Stimulated activated CD8-positive, alpha-beta memory T cell treated with anti-CD3 and anti-CD28 coated beads, Interleukin-2, amount 100 ng/mL, for 48 hours (primary cell): ENCODE results near the gene SERPINE3.

Experiments
- DNase-seq, 2 donors: peaks; one replicate each; pipeline ENCODE4 v3.0.0-alpha.2; 2020; ENCODE audit warnings: low read depth in 2 of 2

The SERPINE3 gene

DNA sequence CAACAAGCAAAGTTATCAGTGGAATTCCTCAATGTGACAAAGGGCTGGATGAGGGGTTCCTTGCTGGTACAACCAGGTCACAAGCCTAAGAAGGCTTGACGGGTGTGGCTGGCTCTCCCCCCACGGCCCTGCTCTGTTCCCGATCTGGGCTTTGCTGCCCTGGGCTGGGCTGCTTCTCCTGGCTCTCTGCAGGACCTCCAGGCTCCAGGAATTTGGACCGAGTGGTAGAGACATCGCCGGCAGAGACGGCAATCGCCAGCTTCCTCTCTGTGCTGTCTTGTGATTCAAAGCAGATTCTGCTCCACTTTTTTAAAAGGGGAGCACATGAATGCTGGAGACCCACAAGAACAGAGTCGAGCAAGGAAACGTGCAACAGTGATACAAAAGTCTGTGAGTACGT is at the start of gene SERPINE3:
Gene SERPINE3, plus strand, starts transcription at position 338 of the 400 bp plus-strand sequence. CDS start 1,401 bp downstream, outside the sequence.
- DNase-seq = no peak

DNA sequence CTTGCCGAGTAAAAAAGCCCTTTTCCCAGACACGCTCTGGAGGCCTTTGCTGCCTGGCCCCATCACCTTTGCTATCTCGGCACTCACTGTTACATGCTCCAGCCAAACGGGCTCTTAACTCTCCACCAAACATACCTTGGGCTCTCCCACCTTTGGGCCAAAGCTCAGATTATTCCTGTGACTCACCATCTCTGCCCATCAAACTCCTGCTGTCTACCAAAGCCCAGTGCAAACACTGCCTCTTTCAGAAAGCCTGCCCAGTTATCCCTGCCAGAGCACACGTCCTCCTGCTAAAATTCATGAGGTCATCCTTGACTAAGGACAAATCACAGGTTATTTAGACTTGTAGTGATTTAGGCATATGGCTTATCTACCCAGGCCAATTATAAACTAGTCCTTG is 48.1 kb upstream of the SERPINE3 start:
- no peak for DNase-seq

DNA sequence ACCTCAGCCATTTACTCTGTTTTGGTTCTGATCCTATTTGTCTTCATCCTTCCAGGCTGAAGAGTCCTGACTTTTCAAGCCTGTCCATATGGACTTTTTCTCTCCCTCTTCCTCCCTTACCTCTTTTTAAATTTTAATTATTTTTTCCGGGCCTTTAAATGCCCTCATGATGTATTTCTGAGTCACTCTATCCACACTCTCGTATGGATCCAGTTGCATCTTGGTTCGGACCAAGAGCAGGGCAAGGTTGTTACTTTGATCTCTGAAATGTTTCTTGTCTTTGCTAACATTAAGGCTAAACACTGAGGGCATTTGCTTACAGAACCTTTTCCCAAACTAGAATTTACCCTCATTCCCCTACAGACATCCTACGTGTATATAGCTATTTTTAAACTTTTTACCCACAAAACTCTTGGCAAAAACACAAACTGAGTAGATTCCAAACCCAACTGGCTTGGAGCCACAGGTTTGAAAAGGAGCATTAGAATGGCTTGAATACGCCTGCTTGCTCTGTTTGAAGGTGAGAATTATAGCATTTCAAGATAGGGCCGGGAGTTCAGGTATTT is 47.4 kb upstream of the SERPINE3 start:
- no peak for DNase-seq

DNA sequence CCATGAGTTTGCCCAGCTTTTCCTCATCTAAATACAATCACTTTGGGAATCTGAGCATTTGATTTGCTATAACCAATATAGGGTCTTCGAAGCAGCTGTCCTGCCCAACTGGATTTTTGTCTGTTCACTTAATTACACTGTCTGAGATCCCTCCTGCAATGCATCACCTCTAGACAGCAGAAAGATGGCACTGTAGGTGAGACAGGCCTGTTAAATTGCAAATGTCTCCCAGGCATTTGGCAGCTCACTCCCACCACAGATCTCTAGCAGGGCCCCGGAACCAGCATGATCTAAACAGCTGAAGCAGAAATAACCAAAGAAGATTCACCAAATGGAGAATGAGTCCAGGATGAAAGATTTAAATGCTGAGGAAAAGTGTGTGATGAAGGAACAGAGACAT is 41.9 kb upstream of the SERPINE3 start:
- DNase-seq = no peak

DNA sequence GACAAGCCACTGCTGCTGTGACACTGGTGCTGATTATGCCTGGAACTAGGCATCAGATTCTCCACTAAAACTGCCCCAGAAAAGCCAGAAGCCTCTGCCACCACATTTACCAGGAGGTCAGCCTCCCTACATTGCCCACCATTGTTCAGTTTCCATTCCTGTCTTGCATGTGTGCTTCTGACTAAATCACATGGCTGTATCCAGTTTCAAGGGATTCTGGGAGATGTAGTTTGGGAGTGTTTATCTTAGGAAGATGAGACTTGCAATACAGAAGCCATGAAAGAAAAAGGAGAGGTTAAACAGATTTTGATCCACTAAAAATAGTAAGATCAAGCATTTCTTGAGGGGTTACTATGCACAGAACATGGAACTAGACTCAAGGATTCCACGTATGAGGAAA is 40.7 kb upstream of the SERPINE3 start:
- DNase-seq = no peak

DNA sequence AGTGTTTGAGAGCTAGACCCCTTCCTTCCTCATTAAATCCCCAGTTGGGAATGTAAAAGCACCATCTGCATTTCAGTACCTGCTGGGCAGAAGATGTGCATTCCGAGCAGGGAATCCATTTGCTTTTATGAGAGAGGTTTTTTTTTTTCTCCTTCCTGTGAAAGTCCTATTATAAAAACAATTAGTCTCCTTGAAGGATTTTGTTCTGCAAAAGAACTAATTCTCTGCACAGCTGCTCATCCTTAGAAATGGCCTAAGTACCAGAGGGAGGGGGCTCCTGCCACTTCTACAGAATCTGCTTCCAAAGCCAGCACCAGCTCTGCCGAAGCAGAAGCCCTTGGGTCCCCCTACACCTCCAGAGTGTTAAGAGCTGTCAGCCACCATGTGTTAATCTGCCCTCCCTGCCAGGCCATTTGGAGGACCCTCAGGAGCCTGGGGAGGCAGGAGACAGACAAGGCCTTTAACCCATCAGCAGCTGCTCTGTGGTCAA is 36.4 kb upstream of the SERPINE3 start:
- no peak for DNase-seq

DNA sequence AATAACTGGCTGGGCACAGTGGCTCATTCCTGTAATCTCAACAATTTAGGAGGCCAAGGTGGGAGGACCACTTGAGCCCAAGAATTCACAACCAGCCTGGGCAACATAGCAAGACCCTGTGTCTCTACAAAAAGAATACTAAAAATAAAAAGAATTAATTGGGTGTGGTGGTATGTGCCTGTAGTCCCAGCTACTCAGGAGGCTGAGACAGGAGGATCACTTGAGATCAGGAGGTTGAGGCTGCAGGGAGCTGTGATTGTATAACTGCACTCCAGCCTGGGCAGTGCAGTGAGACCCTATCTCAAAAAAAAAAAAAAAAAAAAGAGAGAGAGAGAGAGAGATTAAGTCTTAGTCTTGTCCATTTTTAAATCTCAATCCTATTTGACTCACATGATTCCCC is 35.6 kb upstream of the SERPINE3 start:
- DNase-seq = no peak

DNA sequence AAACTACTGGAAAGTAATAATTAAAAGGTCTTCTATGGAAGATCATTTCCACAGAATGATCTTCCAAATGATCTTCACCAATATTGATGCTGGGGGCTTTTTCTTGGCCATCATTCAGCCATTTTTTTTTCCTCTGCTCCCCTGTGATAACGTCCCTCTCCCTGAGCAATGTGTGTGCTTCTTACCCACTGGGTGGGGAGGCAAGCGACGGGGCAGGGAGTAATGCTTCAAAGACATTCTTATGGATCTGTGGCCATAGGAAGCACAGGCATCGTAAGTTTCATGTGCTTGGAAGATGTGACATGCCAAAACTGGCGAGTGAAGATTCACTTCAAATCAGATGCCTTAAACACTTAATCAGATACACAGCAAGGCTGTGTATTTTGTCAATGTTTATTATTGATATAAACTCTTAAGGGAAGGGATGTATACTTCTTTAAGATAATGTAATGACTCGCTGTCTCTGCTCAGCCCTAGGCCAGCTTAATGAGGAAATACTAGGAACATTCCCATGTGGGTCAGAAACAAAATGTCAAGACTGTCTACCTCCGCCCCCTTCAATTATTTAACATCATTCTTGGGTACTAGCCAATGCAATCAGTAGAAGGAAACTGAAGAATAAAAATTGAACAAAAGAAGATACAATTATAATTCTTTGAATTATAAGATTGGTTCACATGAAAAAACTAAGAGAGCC is 34.1 kb upstream of the SERPINE3 start:
- no peak for DNase-seq

DNA sequence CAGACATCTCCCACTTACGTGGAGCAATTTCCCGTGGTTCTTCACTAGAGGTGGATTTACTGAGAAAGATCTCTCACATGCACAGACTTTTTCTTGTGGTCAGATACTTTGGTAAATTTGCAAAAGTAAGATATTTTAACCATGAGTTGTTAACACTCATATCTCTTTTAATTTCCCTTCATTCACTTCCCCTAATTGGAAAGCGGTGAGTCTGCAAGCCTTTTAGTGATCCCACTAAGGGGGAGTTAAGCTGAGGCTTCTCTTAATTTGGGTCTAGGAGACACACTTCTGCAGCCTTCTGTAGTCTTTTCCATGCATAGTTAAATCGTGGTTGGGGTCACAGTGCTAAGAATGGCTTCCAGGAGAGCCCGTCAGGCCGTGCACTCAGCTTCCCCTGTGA is 30.7 kb upstream of the SERPINE3 start:
- no peak for DNase-seq

DNA sequence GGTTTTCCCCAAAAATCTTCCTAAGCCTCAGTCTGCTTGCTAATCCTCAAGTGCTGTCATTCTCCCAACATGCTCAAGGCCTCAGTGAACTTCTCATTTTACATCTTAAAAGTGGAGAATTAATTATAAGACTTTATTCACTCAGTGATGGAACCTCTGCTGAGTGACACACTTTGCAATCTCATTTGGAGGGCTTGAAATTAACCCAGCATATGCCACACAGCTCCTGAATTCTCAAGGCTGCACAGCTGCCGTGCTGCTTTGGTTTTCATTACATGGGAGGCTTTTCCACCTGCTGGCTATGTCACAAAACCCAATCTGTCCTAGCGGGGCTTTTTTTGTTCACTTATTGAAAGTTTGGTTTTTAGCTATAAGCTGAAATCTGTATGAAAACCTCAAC is 28.3 kb upstream of the SERPINE3 start:
- no peak for DNase-seq

DNA sequence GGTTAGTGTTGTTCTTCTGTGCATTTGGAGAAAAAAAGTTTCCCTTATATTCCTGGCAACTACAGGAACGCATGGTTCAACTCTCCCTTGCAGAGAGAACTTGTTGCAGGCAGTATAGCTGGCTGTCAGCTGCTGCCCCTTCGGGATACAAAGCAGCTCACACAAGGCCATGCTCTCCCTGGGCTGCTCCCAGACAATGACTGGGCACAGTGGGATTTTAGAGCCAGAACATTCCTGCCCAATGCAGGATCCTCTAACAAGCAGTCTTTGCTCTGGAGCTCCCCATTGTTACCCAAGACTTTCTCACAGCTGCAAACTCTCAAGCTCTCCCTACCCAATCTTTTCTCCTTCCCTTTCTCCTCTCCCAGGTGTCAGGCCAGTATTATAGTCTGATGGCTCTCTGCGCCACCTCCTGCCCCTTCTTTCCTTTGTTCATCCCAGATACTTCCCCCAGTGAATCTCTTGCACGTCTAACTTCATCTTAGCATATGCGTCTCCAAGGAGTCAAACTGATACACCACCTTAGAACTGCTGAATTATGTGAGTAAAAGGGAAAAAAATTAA is 27.5 kb upstream of the SERPINE3 start:
- DNase-seq = no peak

DNA sequence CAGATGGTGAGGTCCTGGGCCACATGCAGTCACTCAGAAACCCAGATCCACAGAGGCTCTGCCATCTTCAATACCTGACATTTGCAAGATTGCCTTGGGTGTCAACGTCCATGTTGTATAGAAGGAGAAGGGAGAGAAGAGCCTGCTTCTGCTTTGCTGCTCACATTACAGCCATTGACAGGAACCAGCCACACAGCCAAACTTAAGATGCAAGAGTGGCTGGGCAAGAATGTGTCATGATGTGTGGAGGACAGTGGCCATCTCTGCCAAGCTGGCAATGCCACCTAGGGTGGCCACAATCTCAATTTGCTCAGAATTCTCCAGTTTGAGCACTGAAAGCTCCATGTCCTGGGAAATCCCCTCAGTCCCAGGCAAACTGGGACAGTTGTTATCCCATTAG is 25.9 kb upstream of the SERPINE3 start:
- DNase-seq = no peak

DNA sequence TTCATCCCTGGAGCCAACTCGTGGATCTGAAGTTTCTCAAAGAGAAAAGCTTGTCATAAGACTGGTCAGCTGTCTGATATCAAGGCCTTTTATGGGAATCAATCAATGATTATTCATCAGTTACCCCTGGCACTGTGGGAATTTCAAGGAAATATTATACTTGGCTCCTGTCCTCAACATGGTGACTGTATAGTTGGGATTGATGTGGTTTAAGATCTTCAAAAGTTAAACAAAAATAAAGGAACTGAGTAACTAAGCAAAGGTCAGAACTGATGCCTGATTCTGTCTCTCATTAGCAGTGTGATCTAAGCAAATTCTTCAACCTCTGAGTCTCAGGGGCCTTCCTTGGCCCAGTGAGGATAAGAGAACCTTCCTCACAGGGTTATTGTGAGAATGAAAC is 22.2 kb upstream of the SERPINE3 start:
- DNase-seq = no peak

DNA sequence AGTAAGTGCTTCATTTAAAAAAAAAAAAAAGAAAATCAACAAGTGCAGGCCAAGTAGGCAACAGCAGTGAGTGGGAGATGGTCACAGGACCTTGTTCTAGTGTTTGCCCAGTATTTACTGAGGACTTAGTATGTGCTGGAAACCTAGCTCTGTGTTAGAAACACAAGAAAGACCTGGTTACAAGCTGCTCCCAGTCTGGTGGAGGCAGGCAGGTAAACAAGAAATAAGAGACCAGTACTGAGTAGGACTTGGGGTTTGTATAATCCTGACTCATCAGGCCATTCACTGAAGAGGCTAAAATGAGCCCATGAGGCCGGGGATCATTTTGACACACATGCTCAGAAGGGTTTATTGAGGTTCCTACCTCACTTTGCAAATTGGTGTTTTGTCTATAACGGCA is 21.5 kb upstream of the SERPINE3 start:
- DNase-seq = no peak

DNA sequence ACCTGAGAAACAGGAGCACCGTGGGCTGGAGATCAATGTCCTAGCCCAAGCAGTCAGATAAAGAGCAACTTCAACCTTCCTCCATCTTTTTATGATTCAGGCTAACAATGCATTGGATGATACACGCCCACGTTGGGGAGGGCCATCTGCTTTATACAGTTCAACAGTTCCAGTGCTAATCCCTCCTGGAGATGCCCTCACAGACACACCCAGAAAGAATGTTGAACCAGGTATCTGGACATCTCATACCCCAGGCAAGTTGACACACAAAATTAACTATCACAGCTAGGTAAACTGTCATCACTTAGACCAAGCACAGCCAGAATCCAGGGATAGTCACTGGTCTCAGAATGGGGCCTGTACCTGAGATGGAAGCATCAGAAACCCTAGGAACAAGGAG is 20.6 kb upstream of the SERPINE3 start:
- no peak for DNase-seq

DNA sequence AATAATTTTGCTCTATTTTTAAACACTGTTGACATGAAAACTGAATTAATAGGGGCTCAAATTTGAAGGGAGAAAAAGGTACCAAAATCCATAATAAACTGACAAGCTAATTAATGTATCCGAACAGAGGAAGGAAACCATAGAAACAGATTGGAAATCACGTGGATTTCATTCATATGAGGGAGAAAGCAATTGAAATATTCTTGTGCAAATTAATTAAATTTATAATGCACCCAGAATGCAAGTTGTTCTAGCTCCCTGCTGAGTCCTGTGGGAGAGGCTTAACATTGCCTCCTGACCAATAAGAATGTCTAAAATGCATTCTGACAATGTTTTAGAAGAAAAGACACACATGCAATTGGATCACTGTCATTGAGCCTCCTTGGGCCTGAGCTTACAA is 17.7 kb upstream of the SERPINE3 start:
- no peak for DNase-seq

DNA sequence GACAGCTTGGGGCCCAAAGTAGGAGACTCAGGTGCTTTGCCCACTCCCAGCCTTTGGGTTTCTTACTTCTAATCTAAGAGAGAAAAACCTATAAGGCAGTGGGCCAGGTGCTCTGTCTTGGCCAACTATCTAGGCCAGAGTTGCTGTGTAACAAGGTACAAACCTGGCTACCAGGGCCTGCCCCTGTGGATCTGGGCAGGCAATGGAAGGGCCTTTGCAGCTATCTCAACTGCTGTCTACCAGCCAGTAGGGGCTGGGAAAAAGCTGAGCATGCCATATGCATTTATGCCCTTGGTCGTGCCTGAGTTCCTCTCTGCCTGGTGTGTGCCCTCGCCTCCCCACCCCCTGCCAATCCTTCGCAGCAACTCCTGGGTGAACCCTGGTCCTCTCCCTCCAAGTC is 16.7 kb upstream of the SERPINE3 start:
- no peak for DNase-seq

DNA sequence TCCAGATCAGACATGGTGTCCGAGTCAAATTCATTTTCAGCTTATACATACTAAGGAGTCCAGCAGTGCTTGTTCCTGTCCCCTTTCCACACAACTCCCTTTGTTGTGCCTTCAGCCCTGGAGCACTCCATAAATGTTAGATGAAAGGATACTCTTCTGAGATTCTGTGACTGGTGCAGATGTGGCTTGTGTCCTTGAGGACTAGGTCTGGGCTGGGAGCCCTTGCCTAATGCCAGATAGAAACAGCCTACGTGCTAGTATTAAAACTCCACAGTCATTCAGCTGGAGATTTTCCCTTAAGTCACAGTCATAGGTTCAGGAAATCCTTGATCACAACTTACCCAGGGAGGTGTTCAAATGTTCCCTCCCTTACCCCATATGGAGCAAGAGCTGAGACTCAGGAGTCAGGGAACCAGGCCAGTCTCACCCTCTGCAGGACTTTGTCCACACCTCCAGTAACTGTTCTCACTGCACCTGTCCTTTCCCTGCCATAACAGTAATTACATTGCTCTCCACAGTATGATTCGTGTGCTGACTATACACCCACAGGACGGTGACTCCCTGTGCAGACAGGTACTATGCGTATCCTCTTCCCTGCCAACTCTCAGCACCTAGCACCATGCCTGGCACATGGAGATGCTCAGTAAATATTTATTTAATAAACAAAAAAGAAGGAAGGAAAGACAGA is 15.5 kb upstream of the SERPINE3 start:
- no peak for DNase-seq

DNA sequence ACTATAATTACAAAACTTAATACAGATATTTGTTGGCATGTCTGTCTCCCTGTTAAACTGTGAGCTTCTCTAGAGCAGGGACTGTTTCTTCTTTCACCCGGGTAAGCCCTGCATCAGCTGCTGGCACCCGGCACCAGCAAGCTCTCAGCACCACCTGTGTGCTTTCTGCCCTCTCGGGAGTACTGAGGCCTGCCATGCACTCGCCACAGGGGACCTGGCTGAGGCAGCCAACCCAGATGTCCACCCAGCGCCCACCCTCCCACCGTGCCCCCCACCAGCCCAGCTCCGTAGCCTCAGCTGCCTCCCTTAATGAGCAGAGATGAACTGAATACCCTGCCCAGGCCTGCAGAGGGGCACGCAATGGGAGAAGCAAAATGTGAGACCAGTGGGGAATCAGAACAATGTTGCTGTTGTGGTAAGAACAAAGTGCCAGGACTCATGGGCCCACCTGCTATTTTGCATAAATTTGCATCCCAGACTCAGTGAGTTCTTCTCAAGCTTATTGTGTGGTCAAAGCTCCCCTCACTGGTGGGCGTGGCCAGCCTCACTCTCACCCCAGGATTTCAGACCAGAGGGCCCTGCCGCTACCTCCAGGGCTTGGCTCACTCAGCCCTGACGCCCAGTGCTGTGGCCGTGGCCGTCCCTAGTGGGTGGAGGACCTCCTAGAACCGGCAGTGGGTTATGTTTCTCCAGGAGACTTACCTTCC is 14.6 kb upstream of the SERPINE3 start:
- no peak for DNase-seq

DNA sequence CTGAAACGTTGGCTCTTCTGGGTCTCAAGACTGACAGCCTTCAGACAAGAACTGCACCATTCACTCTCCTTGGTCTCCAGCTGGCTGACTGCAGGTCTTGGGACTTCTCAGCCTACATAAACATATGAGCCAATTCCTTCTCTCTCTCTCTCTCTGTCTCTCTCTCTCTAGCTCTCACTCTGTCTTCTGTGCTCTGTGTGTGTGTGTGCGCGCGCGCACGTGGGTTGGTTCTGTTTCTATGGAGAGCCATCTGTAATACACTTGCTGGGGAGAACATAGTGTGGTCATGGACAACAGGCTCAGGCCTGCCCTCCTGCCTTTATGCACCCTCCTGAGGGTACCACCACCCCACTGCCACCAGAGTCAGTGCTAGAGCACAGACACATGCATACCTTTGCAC is 13.7 kb upstream of the SERPINE3 start:
- DNase-seq = no peak

DNA sequence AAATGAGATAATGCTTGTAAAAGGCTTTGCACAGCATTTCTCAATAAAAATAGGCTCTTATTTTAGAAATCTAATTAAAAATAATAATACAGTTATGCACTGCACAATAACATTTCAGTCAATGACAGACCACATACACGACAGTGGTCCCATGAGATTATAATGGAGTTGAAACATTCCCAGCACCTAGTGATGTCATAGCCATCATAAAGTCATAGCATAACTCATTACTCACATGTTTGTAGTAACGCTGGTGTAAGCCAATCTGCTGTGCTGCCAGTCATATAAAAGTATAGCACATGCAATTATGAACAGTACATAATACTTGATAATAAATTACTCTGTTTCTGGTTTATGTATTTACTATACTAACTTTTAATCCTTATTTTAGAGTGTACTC is 12.7 kb upstream of the SERPINE3 start:
- no peak for DNase-seq

DNA sequence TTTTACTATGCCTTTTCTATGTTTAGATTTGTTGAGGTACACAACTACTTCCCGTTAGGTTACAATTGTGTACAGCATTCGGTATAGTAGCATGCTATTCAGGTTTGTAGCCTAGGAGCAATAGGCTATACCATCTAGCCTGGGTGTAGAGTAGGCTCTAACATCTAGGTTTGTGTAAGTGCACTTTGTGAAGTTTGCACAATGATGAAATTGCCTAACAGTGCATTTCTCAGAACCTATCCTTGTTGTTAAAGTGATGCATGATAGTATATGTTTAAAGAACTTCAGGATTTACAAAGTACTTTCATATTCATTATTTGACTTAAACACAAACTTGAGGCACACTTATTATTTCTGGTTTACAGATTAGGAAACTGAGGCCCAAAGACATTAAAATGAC is 11.5 kb upstream of the SERPINE3 start:
- DNase-seq = no peak
